Measurements from ENCODE around the gene MCTP1.

The MCTP1 gene

DNA sequence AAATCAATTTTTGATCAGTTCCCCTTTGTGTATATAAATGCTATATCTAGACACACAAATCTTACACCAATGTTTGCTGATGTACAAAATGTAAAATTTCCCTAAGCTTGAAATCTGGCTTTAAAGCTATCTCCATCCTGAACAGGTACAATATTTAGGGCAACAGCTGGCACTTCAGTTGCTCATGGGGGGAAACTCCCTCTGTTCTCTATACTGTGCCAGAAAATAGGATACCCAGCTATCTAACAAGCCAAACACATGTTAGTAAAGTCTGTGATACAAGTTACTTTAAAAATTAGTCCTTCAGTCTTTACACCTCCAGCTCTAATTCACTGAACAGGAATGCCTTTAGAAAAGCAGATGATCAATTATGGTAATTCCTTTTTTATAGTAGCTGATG is 474.6 kb downstream of the MCTP1 start:
- H3K4me3 ChIP-seq (ENCODE audit: low read length, poor library complexity, severe bottlenecking): no peak overlapping the region
- no peaks in the 10 kb centered on the region for H3K79me2 ChIP-seq (ENCODE audit: insufficient read depth, low read length)
- no peak for TF ChIP-seq EZH2phosphoT487 (IDR thresholded peaks at IDR 0.05; ENCODE audit: borderline replicate concordance)
- TF ChIP-seq, protein P1, sequence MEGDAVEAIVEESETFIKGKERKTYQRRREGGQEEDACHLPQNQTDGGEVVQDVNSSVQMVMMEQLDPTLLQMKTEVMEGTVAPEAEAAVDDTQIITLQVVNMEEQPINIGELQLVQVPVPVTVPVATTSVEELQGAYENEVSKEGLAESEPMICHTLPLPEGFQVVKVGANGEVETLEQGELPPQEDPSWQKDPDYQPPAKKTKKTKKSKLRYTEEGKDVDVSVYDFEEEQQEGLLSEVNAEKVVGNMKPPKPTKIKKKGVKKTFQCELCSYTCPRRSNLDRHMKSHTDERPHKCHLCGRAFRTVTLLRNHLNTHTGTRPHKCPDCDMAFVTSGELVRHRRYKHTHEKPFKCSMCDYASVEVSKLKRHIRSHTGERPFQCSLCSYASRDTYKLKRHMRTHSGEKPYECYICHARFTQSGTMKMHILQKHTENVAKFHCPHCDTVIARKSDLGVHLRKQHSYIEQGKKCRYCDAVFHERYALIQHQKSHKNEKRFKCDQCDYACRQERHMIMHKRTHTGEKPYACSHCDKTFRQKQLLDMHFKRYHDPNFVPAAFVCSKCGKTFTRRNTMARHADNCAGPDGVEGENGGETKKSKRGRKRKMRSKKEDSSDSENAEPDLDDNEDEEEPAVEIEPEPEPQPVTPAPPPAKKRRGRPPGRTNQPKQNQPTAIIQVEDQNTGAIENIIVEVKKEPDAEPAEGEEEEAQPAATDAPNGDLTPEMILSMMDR (conservative IDR thresholded peaks at IDR 0.05; ENCODE audit: low read length): no peak

DNA sequence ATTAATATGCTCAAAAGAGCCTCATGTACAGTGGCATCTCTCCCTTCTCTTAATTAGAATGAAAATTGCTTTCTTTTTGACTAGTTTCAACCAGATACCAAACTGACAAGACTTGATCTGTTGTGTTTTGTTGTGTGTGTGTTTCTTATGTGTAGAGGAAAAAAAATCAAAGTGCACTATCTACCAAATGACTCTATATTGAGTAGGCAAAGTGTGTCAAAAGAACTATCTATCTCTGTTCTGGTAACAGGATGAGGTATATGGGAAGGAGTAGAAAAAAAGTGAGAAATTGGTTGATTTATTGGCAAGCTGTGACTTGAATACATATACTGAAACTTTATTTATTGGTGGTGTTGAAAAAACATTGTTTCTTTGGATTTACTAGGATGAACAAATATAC is 476.4 kb downstream of the MCTP1 start:
- Histone ChIP-seq H3K4me3 (ENCODE audit: low read length, poor library complexity, severe bottlenecking) (no peak overlapping the region), H4K20me1 (ENCODE audit: insufficient read depth, low read length, poor library complexity, severe bottlenecking) (no peaks in the 10 kb centered on the region), H3K79me2 (ENCODE audit: insufficient read depth, low read length) (no peaks in the 10 kb centered on the region), H2AFZ (ENCODE audit: low read length) (no peak overlapping the region), H3K9me2 (replicated peaks; ENCODE audit: low read depth, low read length) (no peaks in the 10 kb centered on the region), H3K27me3 (ENCODE audit: insufficient read depth, low read length, poor library complexity, severe bottlenecking) (no peaks in the 10 kb centered on the region), H3K4me2 (ENCODE audit: low read depth, low read length, poor library complexity, severe bottlenecking) (no peak overlapping the region), H3F3A (ENCODE audit: low read depth) (no peaks in the 10 kb centered on the region), H3K9me3 (ENCODE audit: insufficient read depth, low read depth, low read length) (no peaks in the 10 kb centered on the region), H3K9ac (ENCODE audit: low read depth, low read length, poor library complexity, severe bottlenecking) (no peak overlapping the region), H3K36me3 (ENCODE audit: insufficient read depth, low read length) (no peaks in the 10 kb centered on the region), H3K4me1 (ENCODE audit: insufficient read depth, low read length, poor library complexity, severe bottlenecking) (no peaks in the 10 kb centered on the region)
- TF ChIP-seq EZH2phosphoT487 (IDR thresholded peaks at IDR 0.05; ENCODE audit: borderline replicate concordance): no peak
- TF ChIP-seq, protein P1 (conservative IDR thresholded peaks at IDR 0.05; ENCODE audit: low read length): no peak

More for the DNA sequence above, 474.6 kb downstream of the MCTP1 start:
- Histone ChIP-seq H3K9me3 (ENCODE audit: insufficient read depth, low read depth, low read length) (no peaks in the 10 kb centered on the region), H3K36me3 (ENCODE audit: insufficient read depth, low read length) (no peaks in the 10 kb centered on the region), H3K27me3 (ENCODE audit: insufficient read depth, low read length, poor library complexity, severe bottlenecking) (no peaks in the 10 kb centered on the region), H3K4me2 (ENCODE audit: low read depth, low read length, poor library complexity, severe bottlenecking) (no peak overlapping the region), H3F3A (ENCODE audit: low read depth) (peaks cover 8% of the 10 kb centered on the region; the same call in 1 of the 2 replicates), H3K9me2 (replicated peaks; ENCODE audit: low read depth, low read length) (no peaks in the 10 kb centered on the region), H3K9ac (ENCODE audit: low read depth, low read length, poor library complexity, severe bottlenecking) (no peak overlapping the region), H4K20me1 (ENCODE audit: insufficient read depth, low read length, poor library complexity, severe bottlenecking) (no peaks in the 10 kb centered on the region), H3K4me1 (ENCODE audit: insufficient read depth, low read length, poor library complexity, severe bottlenecking) (peaks cover 6% of the 10 kb centered on the region), H2AFZ (ENCODE audit: low read length) (no peak overlapping the region)

DNA sequence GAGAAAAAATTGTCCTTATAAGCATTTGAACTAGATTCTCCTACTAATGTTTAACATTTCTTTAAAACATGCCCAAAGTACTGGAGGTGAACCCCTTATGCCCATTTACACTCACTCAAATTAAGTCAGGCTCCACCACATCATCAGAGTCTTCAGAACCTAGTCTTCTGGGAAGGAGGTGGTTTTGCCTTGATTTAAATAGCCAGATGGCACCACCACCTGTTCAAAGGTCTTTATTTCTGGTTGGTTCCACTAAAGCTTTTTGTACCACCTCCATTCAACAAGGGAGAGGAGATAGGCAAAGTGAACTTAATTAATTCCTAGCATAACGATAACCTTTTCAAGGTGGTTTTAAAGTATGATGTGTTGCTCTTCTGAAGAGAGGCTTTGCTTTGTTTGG is 476.9 kb downstream of the MCTP1 start:
- Histone ChIP-seq H3K9me2 (replicated peaks; ENCODE audit: low read depth, low read length) (no peaks in the 10 kb centered on the region), H3K27me3 (ENCODE audit: insufficient read depth, low read length, poor library complexity, severe bottlenecking) (no peaks in the 10 kb centered on the region), H4K20me1 (ENCODE audit: insufficient read depth, low read length, poor library complexity, severe bottlenecking) (no peaks in the 10 kb centered on the region), H3K9ac (ENCODE audit: low read depth, low read length, poor library complexity, severe bottlenecking) (no peak overlapping the region), H3K36me3 (ENCODE audit: insufficient read depth, low read length) (no peaks in the 10 kb centered on the region), H3K79me2 (ENCODE audit: insufficient read depth, low read length) (no peaks in the 10 kb centered on the region), H3F3A (ENCODE audit: low read depth) (no peaks in the 10 kb centered on the region), H3K4me3 (ENCODE audit: low read length, poor library complexity, severe bottlenecking) (no peak overlapping the region), H2AFZ (ENCODE audit: low read length) (no peak overlapping the region), H3K4me1 (ENCODE audit: insufficient read depth, low read length, poor library complexity, severe bottlenecking) (no peaks in the 10 kb centered on the region), H3K9me3 (ENCODE audit: insufficient read depth, low read depth, low read length) (no peaks in the 10 kb centered on the region), H3K4me2 (ENCODE audit: low read depth, low read length, poor library complexity, severe bottlenecking) (no peak overlapping the region)
- TF ChIP-seq, protein P1 (conservative IDR thresholded peaks at IDR 0.05; ENCODE audit: low read length): peak; percentile 24; the same call in 1 of the 2 replicates
- TF ChIP-seq EZH2phosphoT487 (IDR thresholded peaks at IDR 0.05; ENCODE audit: borderline replicate concordance): no peak
